Right atrium auricular region (tissue), 2 donors: ENCODE data around the gene MAGED1. TPM values are rescaled to one million over a fixed set of nuclear protein-coding genes. Genes with fewer than 3 reads are reported as not detected.

Experiments
- DNase-seq: peaks from one replicate; pipeline ENCODE4 v3.0.0-alpha.2; 2019; ENCODE audit warnings: low spot score
- H3K27ac ChIP-seq, 2 donors: fragments of 200-600 bp; sonication (generic); 1 replicate in 1 of 2; 2 replicates in 1 of 2; pipeline ENCODE4 v1.5.1; 2016 to 2019
- H3K27me3 ChIP-seq, 2 donors: fragments of 200-600 bp; sonication (generic); one replicate each; pipeline versions ENCODE4 v1.5.1 to v1.6.0; 2017 to 2019
- H3K36me3 ChIP-seq: fragments of 200-600 bp; sonication (generic); one replicate; pipeline ENCODE4 v1.5.1; 2016
- H3K4me1 ChIP-seq, 2 donors: fragments of 200-600 bp; sonication (generic); one replicate each; pipeline versions ENCODE4 v1.5.1 to v1.6.0; 2017 to 2019
- H3K4me3 ChIP-seq, 2 donors: fragments of 200-600 bp; sonication (generic); 1 replicate in 1 of 2; 2 replicates in 1 of 2; pipeline ENCODE4 v1.5.1; 2017 to 2019; ENCODE audit warnings: mild to moderate bottlenecking in 1 of 2, moderate library complexity in 1 of 2
- H3K9me3 ChIP-seq, 2 donors: fragments of 200-600 bp; sonication (generic); one replicate each; pipeline ENCODE4 v1.5.1; 2019
- CTCF ChIP-seq, 2 donors: fragments of 200-600 bp; sonication (generic); IDR thresholded peaks; one replicate each; pipeline ENCODE4 v1.5.1; 2019; ENCODE audit warnings: antibody characterized with exemption in 2 of 2
- total RNA-seq, 2 donors: library from RNA; depleted of rRNA; stranded (reverse); fragments of >200 nt; gene quantifications; one replicate each; pipeline ENCODE4 v1.1.0, GENCODE V29; 2016

MAGED1 gene
- total RNA-seq, 2 donors from 2014 or later, result 75.2 to 127 TPM

GRCh38 chrX:51931566-51932150 lies 38.2 kb downstream of the MAGED1 start:
- no peak overlapping the region for H3K27ac ChIP-seq
- H3K4me3 ChIP-seq, result no peak overlapping the region
- DNase-seq, result no peak
- no peaks in the 10 kb centered on the region for H3K4me1 ChIP-seq
- H3K36me3 ChIP-seq, result no peaks in the 10 kb centered on the region
- TF ChIP-seq CTCF (IDR thresholded peaks at IDR 0.05), result no peak
- H3K27me3 ChIP-seq, result no peaks in the 10 kb centered on the region
- peaks cover 0 to 1% of the 10 kb centered on the region in 2 donors for H3K9me3 ChIP-seq

Other genes starting within 250 kb of the MAGED1 start
- gene CENPVL2, start 210.8 kb upstream of the MAGED1 start, total RNA-seq, result not detected
- not detected for gene CENPVL1, start 183.1 kb upstream of the MAGED1 start, total RNA-seq
- gene GSPT2, start 150.2 kb upstream of the MAGED1 start, total RNA-seq, result 1 to 10 TPM; 5.9 to 6.7 TPM
- 1 to 10 TPM; 1.3 to 3.4 TPM for gene MAGED4B, start 175.6 kb downstream of the MAGED1 start, total RNA-seq